Brain microvascular endothelial cell (primary cell): ENCODE measurements around the gene IL1RL2.

Experiments
- DNase-seq: peaks from one replicate; pipeline ENCODE4 v3.0.0-alpha.2; 2020
- H3K27ac ChIP-seq: fragments of 250-450 bp; sonication (Bioruptor Pico); 2 replicates; pipeline ENCODE4 v1.5.1; 2020; ENCODE audit warnings: mild to moderate bottlenecking, moderate library complexity
- H3K27me3 ChIP-seq: fragments of 250-450 bp; sonication (Bioruptor Pico); replicated peaks from 2 replicates; pipeline ENCODE4 v1.5.1; 2020; ENCODE audit warnings: mild to moderate bottlenecking
- H3K36me3 ChIP-seq: fragments of 250-450 bp; sonication (Bioruptor Pico); replicated peaks from 2 replicates; pipeline ENCODE4 v1.5.1; 2020; ENCODE audit warnings: mild to moderate bottlenecking
- H3K4me3 ChIP-seq: 2 replicates; pipeline ENCODE4 v1.5.1; 2011; ENCODE audit warnings: low read depth, mild to moderate bottlenecking, control low read depth, low read length, moderate library complexity
- CTCF ChIP-seq: IDR thresholded peaks from 2 replicates; pipeline ENCODE4 v1.5.1; 2011; ENCODE audit warnings: low read depth, mild to moderate bottlenecking, moderate library complexity, low read length, control low read depth, inconsistent platforms; ENCODE audit errors: missing control alignments
- in situ Hi-C: cut with HindIII; loops from 2 replicates; pipeline ENCODE4 v1.10.0; 2017; ENCODE audit warnings: low sequenced_read_pairs, low pct_ligation_motif_present

IL1RL2 gene

GRCh38 chr2:102141011-102141943 lies 45.5 kb upstream of the IL1RL2 start:
- in situ Hi-C loops, result no loop called here
- DNase-seq, result no peak
- TF ChIP-seq CTCF, result no peak
- peaks cover 10% of the 10 kb centered on the region for H3K36me3 ChIP-seq
- H3K27ac ChIP-seq, result no peak overlapping the region
- no peaks in the 10 kb centered on the region for H3K27me3 ChIP-seq
- no peak overlapping the region for H3K4me3 ChIP-seq

GRCh38 chr2:102141970-102142828 lies 44.6 kb upstream of the IL1RL2 start, which contains the start of gene IL1R1:
Gene IL1R1 (plus strand): TSS chr2:102142746. CDS start chr2:102157725, 14,979 bp downstream.
- Histone ChIP-seq H3K27ac (peak within 1 kb of the TSS; percentile 93), H3K4me3 (peak within 1 kb of the TSS; percentile 77), H3K27me3 (no peaks in the 10 kb centered on the region), H3K36me3 (peaks cover 16% of the 10 kb centered on the region)
- in situ Hi-C loops, result no loop called here
- no peak for TF ChIP-seq CTCF
- DNase-seq, result peak; percentile 50

- in situ Hi-C loops, result no loop called here
- Histone ChIP-seq H3K27me3 (no peaks in the 10 kb centered on the region), H3K4me3 (peak overlapping the region; percentile 77), H3K27ac (peak overlapping the region; percentile 93), H3K36me3 (peaks cover 16% of the 10 kb centered on the region)
- no peak for DNase-seq
- TF ChIP-seq CTCF, result no peak
Observed at GRCh38 chr2:102142829-102143449, 43.9 kb upstream of the IL1RL2 start.

- DNase-seq, result no peak
- in situ Hi-C loops, result no loop called here
- TF ChIP-seq CTCF, result no peak
- Histone ChIP-seq H3K36me3 (peaks cover 16% of the 10 kb centered on the region), H3K4me3 (peak overlapping the region; percentile 77), H3K27ac (peak overlapping the region; percentile 93), H3K27me3 (no peaks in the 10 kb centered on the region)
Observed at GRCh38 chr2:102143450-102143985, 43.3 kb upstream of the IL1RL2 start.

GRCh38 chr2:102144128-102144527 lies 42.7 kb upstream of the IL1RL2 start:
- H3K27ac ChIP-seq, result peak overlapping the region; percentile 93
- no peaks in the 10 kb centered on the region for H3K27me3 ChIP-seq
- in situ Hi-C loops, result no loop called here
- DNase-seq, result no peak
- TF ChIP-seq CTCF, result no peak
- peaks cover 16% of the 10 kb centered on the region for H3K36me3 ChIP-seq
- peak overlapping the region; percentile 77 for H3K4me3 ChIP-seq
